HepG2 (cell line): ENCODE data around the gene USP40.

ENCODE experiments used
- BCL3 ChIP-seq: sonication (generic); formaldehyde crosslinking; IDR thresholded peaks from 2 replicates; pipeline ENCODE4 v1.5.1; 2020; ENCODE audit warnings: mild to moderate bottlenecking, missing genetic modification reagents, moderate library complexity
- CTCF ChIP-seq: sonication (generic); formaldehyde crosslinking; IDR thresholded peaks from 2 replicates; pipeline ENCODE4 v1.5.0; 2020; ENCODE audit warnings: mild to moderate bottlenecking, missing genetic modification reagents, moderate library complexity
- ELF4 ChIP-seq: sonication (generic); formaldehyde crosslinking; IDR thresholded peaks from 2 replicates; pipeline ENCODE4 v1.5.0; 2020; ENCODE audit warnings: missing genetic modification reagents, mild to moderate bottlenecking, moderate library complexity, borderline replicate concordance
- EP300 ChIP-seq, 3 experiments: sonication (generic) in 1 of 3; formaldehyde crosslinking in 1 of 3; IDR thresholded peaks; 2 replicates each; pipeline versions ENCODE4 v1.5.1 to v1.6.1; 2011 to 2020; ENCODE audit warnings: low read depth in 2 of 3, low read length in 2 of 3, borderline replicate concordance in 1 of 3, improper control_type of control experiment in 1 of 3, mild to moderate bottlenecking in 1 of 3, missing genetic modification reagents in 1 of 3, moderate library complexity in 1 of 3
- EZH2 ChIP-seq: conservative IDR thresholded peaks from 2 replicates; pipeline ENCODE4 v1.6.1; 2012; ENCODE audit warnings: mild to moderate bottlenecking, low read depth, low read length, moderate library complexity
- FOXK2 ChIP-seq: fragments of 450-650 bp; IDR thresholded peaks from 2 replicates; pipeline ENCODE4 v1.6.1; 2016
- NR2F2 ChIP-seq: IDR thresholded peaks from 2 replicates; pipeline ENCODE4 v1.6.1; 2012; ENCODE audit warnings: low read depth, inconsistent platforms, borderline replicate concordance
- RFX3 ChIP-seq: IDR thresholded peaks from 2 replicates; pipeline ENCODE4 v1.6.1; 2016; ENCODE audit warnings: missing biosample characterization, missing genetic modification reagents
- TCF7L2 ChIP-seq: IDR thresholded peaks from 2 replicates; pipeline ENCODE4 v1.6.1; 2011; ENCODE audit warnings: mild to moderate bottlenecking, low read depth, low read length, moderate library complexity
- ZNF274 ChIP-seq: sonication (generic); formaldehyde crosslinking; IDR thresholded peaks from 2 replicates; pipeline ENCODE4 v1.5.1; 2020; ENCODE audit warnings: mild to moderate bottlenecking, missing genetic modification reagents
- ZNF430 ChIP-seq: sonication (generic); formaldehyde crosslinking; IDR thresholded peaks from 2 replicates; pipeline ENCODE4 v1.9.0; 2021; ENCODE audit warnings: mild to moderate bottlenecking, missing genetic modification reagents
- ZNF562 ChIP-seq: sonication (generic); formaldehyde crosslinking; IDR thresholded peaks from 2 replicates; pipeline ENCODE4 v1.8.0; 2022; ENCODE audit warnings: missing genetic modification reagents, borderline replicate concordance

GRCh38 chr2:233532971-233533370 lies 33.6 kb downstream of the USP40 start:
- no peak for TF ChIP-seq ZNF430 (CRISPR knock-in tag)
- TF ChIP-seq TCF7L2 = no peak
- no peak for TF ChIP-seq CTCF (CRISPR knock-in tag)
- no peak for TF ChIP-seq EZH2
- no peak for TF ChIP-seq ZNF274 (CRISPR knock-in tag)
- no peak for TF ChIP-seq RFX3 (CRISPR knock-in tag)
- no peak for TF ChIP-seq BCL3
- TF ChIP-seq ZNF562 = no peak
- no peak for TF ChIP-seq FOXK2
- no peak for TF ChIP-seq EP300 (IDR thresholded peaks at IDR 0.05; ENCODE audit: low read depth in 2 of 2, low read length in 2 of 2)
- no peak for TF ChIP-seq EP300 (CRISPR knock-in tag; IDR thresholded peaks at IDR 0.05; ENCODE audit: borderline replicate concordance)
- TF ChIP-seq ELF4 = no peak
- TF ChIP-seq NR2F2 = no peak
